ENCODE data around the gene EXO1.
"Not testable (repeated sequence)": the region's sequence is repeated elsewhere in the genome, so short reads cannot be mapped to it uniquely, and the experiment has no call there.

Gene EXO1

GRCh38 chr1:241837416-241837815 lies 10.6 kb upstream of the EXO1 start:
- no peak for DNase-seq

- DNase-seq: no peak
Observed at GRCh38 chr1:241837901-241838300, 10.1 kb upstream of the EXO1 start.

GRCh38 chr1:241838897-241839296 lies 9.1 kb upstream of the EXO1 start:
- DNase-seq: no peak

GRCh38 chr1:241839369-241839979 lies 8.5 kb upstream of the EXO1 start:
- DNase-seq: no peak

- DNase-seq: no peak
Observed at GRCh38 chr1:241840164-241840563, 7.8 kb upstream of the EXO1 start.

- DNase-seq: no peak
Observed at GRCh38 chr1:241841691-241842090, 6.3 kb upstream of the EXO1 start.

- DNase-seq: no peak
Observed at GRCh38 chr1:241842565-241842964, 5.4 kb upstream of the EXO1 start.

- no peak for DNase-seq
Observed at GRCh38 chr1:241844593-241844992, 3.4 kb upstream of the EXO1 start.

- DNase-seq: no peak
Observed at GRCh38 chr1:241846375-241846774, 1.6 kb upstream of the EXO1 start.

GRCh38 chr1:241846862-241847539 lies 1.0 kb upstream of the EXO1 start:
- DNase-seq: no peak

GRCh38 chr1:241847540-241847795 lies 536 bp upstream of the EXO1 start:
- no peak for DNase-seq

- no peak for DNase-seq
Observed at GRCh38 chr1:241848686-241849344, 811 bp downstream of the EXO1 start.

- no peak for DNase-seq
Observed at GRCh38 chr1:241849345-241849695, 1.3 kb downstream of the EXO1 start.

GRCh38 chr1:241855545-241856140 lies 7.6 kb downstream of the EXO1 start:
- DNase-seq: not testable (repeated sequence)

- DNase-seq: no peak
Observed at GRCh38 chr1:241857131-241857530, 9.1 kb downstream of the EXO1 start.

GRCh38 chr1:241860922-241861321 lies 12.9 kb downstream of the EXO1 start:
- no peak for DNase-seq

- no peak for DNase-seq
Observed at GRCh38 chr1:241869022-241869421, 21.0 kb downstream of the EXO1 start.

GRCh38 chr1:241870336-241870735 lies 22.3 kb downstream of the EXO1 start:
- DNase-seq: no peak

GRCh38 chr1:241870746-241871430 lies 22.9 kb downstream of the EXO1 start:
- DNase-seq: no peak

- no peak for DNase-seq
Observed at GRCh38 chr1:241881440-241881839, 33.4 kb downstream of the EXO1 start.

- DNase-seq: no peak
Observed at GRCh38 chr1:241883159-241883558, 35.2 kb downstream of the EXO1 start.

GRCh38 chr1:241888232-241888631 lies 40.2 kb downstream of the EXO1 start:
- no peak for DNase-seq

GRCh38 chr1:241891296-241891695 lies 43.3 kb downstream of the EXO1 start:
- DNase-seq: no peak

- DNase-seq: no peak
Observed at GRCh38 chr1:241894016-241894415, 46.0 kb downstream of the EXO1 start.
